GM12878 (cell line): ENCODE results near the gene CFDP1. TPM values are rescaled to one million over a fixed set of nuclear protein-coding genes. Genes with fewer than 3 reads are reported as not detected.
A peak's percentile ranks its signal among the peaks of the same experiment; 100 is the strongest.

Experiments
- ATAC-seq: fragments of 200-7000 bp; cut with Tn5 transposase; 3 replicates; pipeline ENCODE4 v1.9.1; 2020; ENCODE audit warnings: mild to moderate bottlenecking, moderate library complexity
- BruUV-seq: library from RNA; stranded (reverse); fragments of 400-500 nt; replicated peaks from 2 replicates; lab custom pipeline; 2021; lab: Mats Ljungman, UMichigan
- CTCF ChIA-PET: fragments of 300-600 bp; sonication (Branson Sonifier 250); formaldehyde crosslinking; extraction: SDS; loops from one replicate; lab custom pipeline; 2021; ENCODE audit warnings: inconsistent platforms; lab: Yijun Ruan, JAX
- POLR2A ChIA-PET: fragments of 350-600 bp; formaldehyde crosslinking; extraction: SDS; loops from one replicate; lab custom pipeline; 2021; ENCODE audit warnings: inconsistent platforms; lab: Charles Lee
- RAD21 ChIA-PET: fragments of 300-600 bp; sonication (Branson Sonifier 250); formaldehyde crosslinking; loops from one replicate; lab custom pipeline; 2023; ENCODE audit warnings: antibody characterized with exemption; ENCODE audit not compliant: unreplicated experiment; lab: Charles Lee
- SMC1A ChIA-PET: fragments of 300-600 bp; sonication (Branson Sonifier 250); formaldehyde crosslinking; loops from one replicate; lab custom pipeline; 2023; ENCODE audit not compliant: unreplicated experiment, uncharacterized antibody; lab: Charles Lee
- DNase-seq: peaks from one replicate; pipeline ENCODE4 v3.0.0-alpha.2; 2011; ENCODE audit warnings: low read depth, low spot score
- FAIRE-seq: peaks from 3 replicates; lab custom pipeline; 2011; peaks lifted over from hg19 to GRCh38; lab: Jason Lieb, UNC
- H2AFZ ChIP-seq: 2 replicates; pipeline ENCODE4 v1.6.0; 2011; ENCODE audit warnings: low read depth, low read length, control low read depth; ENCODE audit not compliant: control insufficient read depth
- H3K27ac ChIP-seq: 2 replicates; pipeline ENCODE4 v1.5.1; 2011; ENCODE audit warnings: control low read depth; ENCODE audit not compliant: control insufficient read depth, insufficient read depth
- H3K27me3 ChIP-seq, 2 experiments: replicated peaks in 1 of 2; 2 replicates each; pipeline versions ENCODE4 v1.6.0 to v1.6.1; 2011; ENCODE audit warnings: low read length in 1 of 2; ENCODE audit not compliant: control insufficient read depth in 2 of 2, insufficient read depth in 2 of 2
- H3K36me3 ChIP-seq, 2 experiments: 2 replicates each; pipeline ENCODE4 v1.5.1; 2011; ENCODE audit warnings: low read length in 1 of 2; ENCODE audit not compliant: control insufficient read depth in 2 of 2, insufficient read depth in 2 of 2
- H3K4me1 ChIP-seq: 2 replicates; pipeline ENCODE4 v1.6.1; 2011; ENCODE audit warnings: mild to moderate bottlenecking, low read length, moderate library complexity, mixed read lengths; ENCODE audit not compliant: control insufficient read depth, insufficient read depth
- H3K4me2 ChIP-seq: 2 replicates; pipeline ENCODE4 v1.6.0; 2011; ENCODE audit warnings: control low read depth; ENCODE audit not compliant: control insufficient read depth, insufficient read depth
- H3K4me3 ChIP-seq: fragments of 200-600 bp; sonication (generic); 2 replicates; pipeline ENCODE4 v1.5.1; 2016
- H3K79me2 ChIP-seq: 2 replicates; pipeline ENCODE4 v1.6.0; 2011; ENCODE audit warnings: low read length; ENCODE audit not compliant: control insufficient read depth, insufficient read depth
- H3K9ac ChIP-seq: 2 replicates; pipeline ENCODE4 v1.8.0; 2011; ENCODE audit warnings: low read length, control low read depth, mixed read lengths; ENCODE audit not compliant: control insufficient read depth, insufficient read depth
- H3K9me3 ChIP-seq: replicated peaks from 3 replicates; pipeline ENCODE4 v1.5.1; 2011; ENCODE audit warnings: mild to moderate bottlenecking, low read length; ENCODE audit not compliant: control insufficient read depth, insufficient read depth
- H4K20me1 ChIP-seq: 2 replicates; pipeline ENCODE4 v1.6.0; 2011; ENCODE audit not compliant: control insufficient read depth, insufficient read depth
- ASH2L ChIP-seq: fragments of 300-600, 200-600 bp; sonication (generic); IDR thresholded peaks from 2 replicates; pipeline ENCODE4 v1.6.1; 2017; ENCODE audit warnings: low read depth, mild to moderate bottlenecking, borderline replicate concordance
- BRCA1 ChIP-seq: IDR thresholded peaks from 2 replicates; pipeline ENCODE4 v1.6.1; 2011; ENCODE audit warnings: low read depth, low read length, improper control_type of control experiment
- CHD4 ChIP-seq: fragments of 200-600 bp; sonication (generic); IDR thresholded peaks from 2 replicates; pipeline ENCODE4 v1.6.1; 2016; ENCODE audit warnings: mild to moderate bottlenecking
- DPF2 ChIP-seq: fragments of 450-650 bp; IDR thresholded peaks from 2 replicates; pipeline ENCODE4 v1.6.1; 2017; ENCODE audit warnings: mild to moderate bottlenecking
- GATAD2B ChIP-seq: fragments of 450-650 bp; conservative IDR thresholded peaks from 2 replicates; pipeline ENCODE4 v1.6.1; 2017; ENCODE audit warnings: low read depth, mild to moderate bottlenecking, moderate library complexity
- HCFC1 ChIP-seq: fragments of 150-350 bp; IDR thresholded peaks from 2 replicates; pipeline ENCODE4 v1.6.1; 2014; ENCODE audit warnings: low read length
- HDGF ChIP-seq: fragments of 450-650 bp; IDR thresholded peaks from 2 replicates; pipeline ENCODE4 v1.6.1; 2016; ENCODE audit warnings: antibody characterized with exemption
- ZZZ3 ChIP-seq: IDR thresholded peaks from 2 replicates; pipeline ENCODE4 v1.6.1; 2011; ENCODE audit warnings: low read depth; ENCODE audit not compliant: control insufficient read depth, insufficient read length
- WGBS: methylation state at CpG from one replicate; pipeline ENCODE4 v1.1.6; 2016; ENCODE audit warnings: low lambda C conversion rate; ENCODE audit not compliant: insufficient replicate concordance, insufficient coverage; ENCODE audit errors: missing lambda C conversion rate; 5-methylcytosine and 5-hydroxymethylcytosine counted together
- in situ Hi-C: fragments of 300-500 bp; cut with MboI; formaldehyde crosslinking; loops from 9 replicates; pipeline ENCODE4 v1.14.3; 2018; ENCODE audit warnings: mixed read lengths
- intact Hi-C: fragments of 100-400 bp; cut with micrococcal nuclease; formaldehyde crosslinking; loops from one replicate; pipeline ENCODE4 v1.14.2; 2022; ENCODE audit not compliant: unreplicated experiment
- polyA plus RNA-seq, 11 experiments: library from polyadenylated mRNA; depleted of rRNA in 4 of 11; unstranded in 6 of 11; stranded (reverse) in 5 of 11; fragments of >200 nt; fragmentation: Nextera tagmentation in 4 of 11; fragmentation: Illumina TruSeq in 1 of 11; extraction: Ambion mirVana in 4 of 11; extraction: Trizol in 1 of 11; gene quantifications; 1 replicate in 1 of 11; 2 replicates in 10 of 11; pipeline versions ENCODE4 v1.2.1 to v1.2.3, GENCODE V29; 2011 to 2016; ENCODE audit warnings: inconsistent platforms in 2 of 11, missing spikeins in 2 of 11, low read depth in 1 of 11
- total RNA-seq, 4 experiments: library from RNA; depleted of rRNA in 3 of 4; stranded (reverse); fragments of >200 nt in 3 of 4; fragmentation: Illumina TruSeq in 1 of 4; extraction: Trizol in 1 of 4; gene quantifications; 2 replicates each; pipeline versions ENCODE4 v1.2.1 to v1.2.3, GENCODE V29; 2013 to 2021
- TF ChIP-seq, protein P1 (sequence below): IDR thresholded peaks from 2 replicates; pipeline ENCODE4 v1.6.1; 2011; ENCODE audit warnings: borderline replicate concordance, low read depth, mild to moderate bottlenecking, moderate library complexity, low read length; ENCODE audit not compliant: insufficient read depth, poor library complexity, severe bottlenecking
- TF ChIP-seq, protein P2 (sequence below): fragments of 450-650 bp; IDR thresholded peaks from 2 replicates; pipeline ENCODE4 v1.6.1; 2016; ENCODE audit warnings: mild to moderate bottlenecking
- TF ChIP-seq, protein P3 (sequence below): fragments of 450-650 bp; IDR thresholded peaks from 2 replicates; pipeline ENCODE4 v1.6.1; 2018; ENCODE audit warnings: mild to moderate bottlenecking, low read depth, moderate library complexity; ENCODE audit not compliant: partially characterized antibody
- TF ChIP-seq, protein P4 (sequence below): IDR thresholded peaks from 2 replicates; pipeline ENCODE4 v1.6.1; 2012; ENCODE audit warnings: mild to moderate bottlenecking, low read depth, low read length
- TF ChIP-seq, protein P5 (sequence below): fragments of 450-650 bp; IDR thresholded peaks from 2 replicates; pipeline ENCODE4 v1.6.1; 2014; ENCODE audit warnings: mild to moderate bottlenecking

The CFDP1 gene
- total and polyA plus RNA-seq, 10 of the 15 experiments (the other 5 are each of a cell fraction or from before 2014, with no cell fraction given) = 22.3 to 64.8 (median 36.7) TPM

DNA sequence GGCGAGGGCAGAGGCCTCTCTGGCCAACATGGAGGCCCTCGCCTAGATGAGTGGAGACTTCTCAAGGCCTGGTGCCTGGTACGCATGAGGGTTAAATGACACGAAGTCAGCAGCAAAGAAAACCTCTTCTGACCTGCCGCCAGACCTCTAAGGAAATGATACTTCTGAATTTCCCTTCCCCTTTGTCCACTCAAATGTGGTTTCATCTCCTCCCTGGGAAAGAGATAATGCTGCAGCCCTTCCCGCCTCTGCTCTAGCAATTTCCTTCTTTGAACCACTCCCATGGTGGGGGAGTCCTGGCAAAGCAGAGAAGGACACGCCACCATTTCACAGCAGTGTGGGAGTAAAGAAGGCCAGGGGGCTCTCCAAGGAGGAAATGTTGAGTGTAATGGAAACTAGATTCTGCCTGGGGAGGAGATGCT lies 116.2 kb downstream of the CFDP1 start:
- H3K4me2 ChIP-seq = no peak overlapping the region
- ATAC-seq (peak; percentile 48), FAIRE-seq (peak; percentile 52), DNase-seq (no peak)
- no peaks in the 10 kb centered on the region for H4K20me1 ChIP-seq
- peak overlapping the region; percentile 28 for H3K27ac ChIP-seq
- H3K4me1 ChIP-seq = peaks cover 34% of the 10 kb centered on the region
- no peaks in the 10 kb centered on the region for H3K27me3 ChIP-seq
- H3K9me3 ChIP-seq = no peaks in the 10 kb centered on the region
- SMC1A ChIA-PET = interaction anchor here (0.9 to 5.6 kb wide), 5 partner anchors 12 to 67 kb away, joined by 3 to 91 read pairs (median 4); no protein-coding TSS in a partner anchor
- no peak overlapping the region for H2AFZ ChIP-seq
- 79% methylated on average over 7 of the region's 7 CpGs for WGBS
- H3K36me3 ChIP-seq = no peaks in the 10 kb centered on the region; a peak in 1 of 4 replicates
- CTCF ChIA-PET = interaction anchor here (0.9 to 1.3 kb wide), 5 partner anchors 9 to 84 kb away, joined by 3 to 10 read pairs (median 3); no protein-coding TSS in a partner anchor
- intact Hi-C loops = loop anchor here (5.0 kb wide), 2 partner anchors 45 to 85 kb away; no protein-coding TSS in a partner anchor
- H3K9ac ChIP-seq = no peak overlapping the region
- no peak overlapping the region for H3K4me3 ChIP-seq
- RAD21 ChIA-PET = interaction anchor here (0.8 to 5.3 kb wide), 2 partner anchors 11 to 63 kb away, joined by 7 to 50 read pairs; no protein-coding TSS in a partner anchor
- POLR2A ChIA-PET = interaction anchor here (0.6 to 1.1 kb wide), 4 partner anchors 11 to 63 kb away, joined by 3 to 10 read pairs (median 6); no protein-coding TSS in a partner anchor
- H3K79me2 ChIP-seq = no peaks in the 10 kb centered on the region
- in situ Hi-C loops = no loop called here
- no TSS peak for BruUV-seq
- TF ChIP-seq DPF2 = 0 out of 2 replicates have a peak, but pooled peaks have one; percentile 46
- 0 out of 2 replicates have a peak, but pooled peaks have one; percentile 52 for TF ChIP-seq GATAD2B
- TF ChIP-seq, protein P1, sequence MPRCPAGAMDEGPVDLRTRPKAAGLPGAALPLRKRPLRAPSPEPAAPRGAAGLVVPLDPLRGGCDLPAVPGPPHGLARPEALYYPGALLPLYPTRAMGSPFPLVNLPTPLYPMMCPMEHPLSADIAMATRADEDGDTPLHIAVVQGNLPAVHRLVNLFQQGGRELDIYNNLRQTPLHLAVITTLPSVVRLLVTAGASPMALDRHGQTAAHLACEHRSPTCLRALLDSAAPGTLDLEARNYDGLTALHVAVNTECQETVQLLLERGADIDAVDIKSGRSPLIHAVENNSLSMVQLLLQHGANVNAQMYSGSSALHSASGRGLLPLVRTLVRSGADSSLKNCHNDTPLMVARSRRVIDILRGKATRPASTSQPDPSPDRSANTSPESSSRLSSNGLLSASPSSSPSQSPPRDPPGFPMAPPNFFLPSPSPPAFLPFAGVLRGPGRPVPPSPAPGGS = no peak
- no peak for TF ChIP-seq ZZZ3
- TF ChIP-seq HCFC1 = no peak
- TF ChIP-seq, protein P2, sequence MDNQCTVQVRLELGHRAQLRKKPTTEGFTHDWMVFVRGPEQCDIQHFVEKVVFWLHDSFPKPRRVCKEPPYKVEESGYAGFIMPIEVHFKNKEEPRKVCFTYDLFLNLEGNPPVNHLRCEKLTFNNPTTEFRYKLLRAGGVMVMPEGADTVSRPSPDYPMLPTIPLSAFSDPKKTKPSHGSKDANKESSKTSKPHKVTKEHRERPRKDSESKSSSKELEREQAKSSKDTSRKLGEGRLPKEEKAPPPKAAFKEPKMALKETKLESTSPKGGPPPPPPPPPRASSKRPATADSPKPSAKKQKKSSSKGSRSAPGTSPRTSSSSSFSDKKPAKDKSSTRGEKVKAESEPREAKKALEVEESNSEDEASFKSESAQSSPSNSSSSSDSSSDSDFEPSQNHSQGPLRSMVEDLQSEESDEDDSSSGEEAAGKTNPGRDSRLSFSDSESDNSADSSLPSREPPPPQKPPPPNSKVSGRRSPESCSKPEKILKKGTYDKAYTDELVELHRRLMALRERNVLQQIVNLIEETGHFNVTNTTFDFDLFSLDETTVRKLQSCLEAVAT = no peak
- TF ChIP-seq ASH2L = no peak
- TF ChIP-seq HDGF = no peak
- TF ChIP-seq BRCA1 = no peak
- TF ChIP-seq, protein P3, sequence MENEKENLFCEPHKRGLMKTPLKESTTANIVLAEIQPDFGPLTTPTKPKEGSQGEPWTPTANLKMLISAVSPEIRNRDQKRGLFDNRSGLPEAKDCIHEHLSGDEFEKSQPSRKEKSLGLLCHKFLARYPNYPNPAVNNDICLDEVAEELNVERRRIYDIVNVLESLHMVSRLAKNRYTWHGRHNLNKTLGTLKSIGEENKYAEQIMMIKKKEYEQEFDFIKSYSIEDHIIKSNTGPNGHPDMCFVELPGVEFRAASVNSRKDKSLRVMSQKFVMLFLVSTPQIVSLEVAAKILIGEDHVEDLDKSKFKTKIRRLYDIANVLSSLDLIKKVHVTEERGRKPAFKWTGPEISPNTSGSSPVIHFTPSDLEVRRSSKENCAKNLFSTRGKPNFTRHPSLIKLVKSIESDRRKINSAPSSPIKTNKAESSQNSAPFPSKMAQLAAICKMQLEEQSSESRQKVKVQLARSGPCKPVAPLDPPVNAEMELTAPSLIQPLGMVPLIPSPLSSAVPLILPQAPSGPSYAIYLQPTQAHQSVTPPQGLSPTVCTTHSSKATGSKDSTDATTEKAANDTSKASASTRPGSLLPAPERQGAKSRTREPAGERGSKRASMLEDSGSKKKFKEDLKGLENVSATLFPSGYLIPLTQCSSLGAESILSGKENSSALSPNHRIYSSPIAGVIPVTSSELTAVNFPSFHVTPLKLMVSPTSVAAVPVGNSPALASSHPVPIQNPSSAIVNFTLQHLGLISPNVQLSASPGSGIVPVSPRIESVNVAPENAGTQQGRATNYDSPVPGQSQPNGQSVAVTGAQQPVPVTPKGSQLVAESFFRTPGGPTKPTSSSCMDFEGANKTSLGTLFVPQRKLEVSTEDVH = no peak
- no peak for TF ChIP-seq CHD4
- TF ChIP-seq, protein P4, sequence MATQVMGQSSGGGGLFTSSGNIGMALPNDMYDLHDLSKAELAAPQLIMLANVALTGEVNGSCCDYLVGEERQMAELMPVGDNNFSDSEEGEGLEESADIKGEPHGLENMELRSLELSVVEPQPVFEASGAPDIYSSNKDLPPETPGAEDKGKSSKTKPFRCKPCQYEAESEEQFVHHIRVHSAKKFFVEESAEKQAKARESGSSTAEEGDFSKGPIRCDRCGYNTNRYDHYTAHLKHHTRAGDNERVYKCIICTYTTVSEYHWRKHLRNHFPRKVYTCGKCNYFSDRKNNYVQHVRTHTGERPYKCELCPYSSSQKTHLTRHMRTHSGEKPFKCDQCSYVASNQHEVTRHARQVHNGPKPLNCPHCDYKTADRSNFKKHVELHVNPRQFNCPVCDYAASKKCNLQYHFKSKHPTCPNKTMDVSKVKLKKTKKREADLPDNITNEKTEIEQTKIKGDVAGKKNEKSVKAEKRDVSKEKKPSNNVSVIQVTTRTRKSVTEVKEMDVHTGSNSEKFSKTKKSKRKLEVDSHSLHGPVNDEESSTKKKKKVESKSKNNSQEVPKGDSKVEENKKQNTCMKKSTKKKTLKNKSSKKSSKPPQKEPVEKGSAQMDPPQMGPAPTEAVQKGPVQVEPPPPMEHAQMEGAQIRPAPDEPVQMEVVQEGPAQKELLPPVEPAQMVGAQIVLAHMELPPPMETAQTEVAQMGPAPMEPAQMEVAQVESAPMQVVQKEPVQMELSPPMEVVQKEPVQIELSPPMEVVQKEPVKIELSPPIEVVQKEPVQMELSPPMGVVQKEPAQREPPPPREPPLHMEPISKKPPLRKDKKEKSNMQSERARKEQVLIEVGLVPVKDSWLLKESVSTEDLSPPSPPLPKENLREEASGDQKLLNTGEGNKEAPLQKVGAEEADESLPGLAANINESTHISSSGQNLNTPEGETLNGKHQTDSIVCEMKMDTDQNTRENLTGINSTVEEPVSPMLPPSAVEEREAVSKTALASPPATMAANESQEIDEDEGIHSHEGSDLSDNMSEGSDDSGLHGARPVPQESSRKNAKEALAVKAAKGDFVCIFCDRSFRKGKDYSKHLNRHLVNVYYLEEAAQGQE = no peak
- TF ChIP-seq, protein P5, sequence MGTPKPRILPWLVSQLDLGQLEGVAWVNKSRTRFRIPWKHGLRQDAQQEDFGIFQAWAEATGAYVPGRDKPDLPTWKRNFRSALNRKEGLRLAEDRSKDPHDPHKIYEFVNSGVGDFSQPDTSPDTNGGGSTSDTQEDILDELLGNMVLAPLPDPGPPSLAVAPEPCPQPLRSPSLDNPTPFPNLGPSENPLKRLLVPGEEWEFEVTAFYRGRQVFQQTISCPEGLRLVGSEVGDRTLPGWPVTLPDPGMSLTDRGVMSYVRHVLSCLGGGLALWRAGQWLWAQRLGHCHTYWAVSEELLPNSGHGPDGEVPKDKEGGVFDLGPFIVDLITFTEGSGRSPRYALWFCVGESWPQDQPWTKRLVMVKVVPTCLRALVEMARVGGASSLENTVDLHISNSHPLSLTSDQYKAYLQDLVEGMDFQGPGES = no peak
